Peyer's patch (tissue), 4 donors: ENCODE data around the gene UNC119. TPM values are rescaled to one million over a fixed set of nuclear protein-coding genes. Genes with fewer than 3 reads are reported as not detected.
A peak's percentile ranks its signal among the peaks of the same experiment; 100 is the strongest.

ENCODE experiments used
- DNase-seq, 3 donors: peaks; one replicate each; pipeline ENCODE4 v3.0.0-alpha.2; 2017 to 2019
- H3K27ac ChIP-seq, 4 donors: fragments of 200-600 bp; sonication (generic); one replicate each; pipeline ENCODE4 v1.5.1; 2016 to 2019
- H3K27me3 ChIP-seq, 2 donors: fragments of 200-600 bp; sonication (generic); one replicate each; pipeline ENCODE4 v1.5.1; 2019
- H3K36me3 ChIP-seq, 3 donors: fragments of 200-600 bp; sonication (generic); one replicate each; pipeline ENCODE4 v1.5.1; 2016 to 2019
- H3K4me1 ChIP-seq, 4 donors: fragments of 200-600 bp; sonication (generic); one replicate each; pipeline ENCODE4 v1.5.1; 2016 to 2019
- H3K4me3 ChIP-seq, 4 donors: fragments of 200-600 bp; sonication (generic); 1 replicate in 3 of 4; 2 replicates in 1 of 4; pipeline ENCODE4 v1.5.1; 2016 to 2019; ENCODE audit warnings: mild to moderate bottlenecking in 1 of 4
- H3K9me3 ChIP-seq, 4 donors: fragments of 200-600 bp; sonication (generic); one replicate each; pipeline ENCODE4 v1.5.1; 2016 to 2019; ENCODE audit warnings: mild to moderate bottlenecking in 1 of 4
- POLR2A ChIP-seq, 2 donors: fragments of 450-650 bp; IDR thresholded peaks; one replicate each; pipeline ENCODE4 v1.5.1; 2017; ENCODE audit warnings: antibody characterized with exemption in 2 of 2, mild to moderate bottlenecking in 2 of 2, moderate library complexity in 2 of 2
- total RNA-seq, 4 donors: library from RNA; depleted of rRNA; stranded (reverse); fragments of >200 nt; gene quantifications; one replicate each; pipeline ENCODE4 v1.1.0, GENCODE V29; 2016
- TF ChIP-seq, protein P1 (sequence below), 6 experiments: fragments of 450-650 bp in 4 of 6; fragments of 200-600 bp in 2 of 6; sonication (generic) in 1 of 6; IDR thresholded peaks; one replicate each; pipeline ENCODE4 v1.5.1; 2017 to 2019; ENCODE audit warnings: antibody characterized with exemption in 6 of 6, mild to moderate bottlenecking in 3 of 6, moderate library complexity in 1 of 6

The UNC119 gene
- total RNA-seq, 4 donors from 2014 or later: 22.6 to 39.2 (median 31.4) TPM

DNA sequence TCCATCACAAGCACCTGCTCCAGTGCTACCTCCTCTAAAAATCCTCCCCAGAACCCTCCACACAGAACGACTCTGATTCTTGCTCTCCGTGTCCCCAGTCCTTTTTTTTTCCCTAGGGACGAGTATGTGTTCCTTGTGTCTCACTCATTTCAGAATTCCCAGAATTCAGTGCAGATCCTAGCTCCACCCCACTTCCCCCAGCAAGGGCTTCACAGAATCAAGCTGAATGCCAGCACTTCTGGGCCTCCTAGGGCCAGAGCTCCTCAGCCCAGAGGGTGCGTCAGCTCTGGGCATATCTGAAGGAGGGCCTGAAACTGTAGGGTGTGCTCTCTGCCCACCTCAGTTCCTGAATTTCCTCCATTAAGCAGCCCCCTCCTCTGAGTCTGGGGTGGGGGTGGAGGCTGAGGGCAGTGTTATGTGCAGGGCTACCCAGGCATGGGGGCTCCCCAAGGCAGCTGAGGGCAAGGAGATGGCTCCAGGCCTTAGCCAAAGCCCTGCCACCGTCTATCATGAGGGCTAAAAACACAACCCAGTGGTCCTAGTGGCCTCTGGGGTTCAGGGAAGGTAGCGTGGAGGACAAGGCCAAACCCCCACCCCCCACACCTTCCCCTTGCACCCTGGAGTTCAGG lies 6.5 kb downstream of the UNC119 start:
- H3K4me3 ChIP-seq: no peak overlapping the region
- TF ChIP-seq POLR2A (IDR thresholded peaks at IDR 0.05): no peak
- peak in 1 of 3 donors; percentile 35 for DNase-seq

DNA sequence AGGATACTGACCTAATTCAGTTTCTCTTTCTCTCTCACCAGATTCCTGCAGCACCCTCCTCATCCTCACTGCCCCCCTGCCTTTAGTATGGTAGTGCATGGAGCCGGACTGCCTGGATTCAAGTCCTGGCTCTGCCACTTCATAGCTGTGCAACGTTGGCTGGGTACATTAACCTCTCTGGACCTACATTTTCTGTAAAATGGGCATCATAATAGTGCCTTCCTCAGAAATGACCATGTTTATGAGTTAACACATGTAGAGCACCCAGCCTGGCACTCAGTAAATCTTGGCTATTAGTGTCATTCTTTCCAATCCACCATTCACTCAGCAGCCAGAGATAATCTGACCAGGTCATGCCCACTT lies 7.3 kb downstream of the UNC119 start:
- H3K27ac ChIP-seq: no peak overlapping the region
- no peak for DNase-seq
- TF ChIP-seq, protein P1, sequence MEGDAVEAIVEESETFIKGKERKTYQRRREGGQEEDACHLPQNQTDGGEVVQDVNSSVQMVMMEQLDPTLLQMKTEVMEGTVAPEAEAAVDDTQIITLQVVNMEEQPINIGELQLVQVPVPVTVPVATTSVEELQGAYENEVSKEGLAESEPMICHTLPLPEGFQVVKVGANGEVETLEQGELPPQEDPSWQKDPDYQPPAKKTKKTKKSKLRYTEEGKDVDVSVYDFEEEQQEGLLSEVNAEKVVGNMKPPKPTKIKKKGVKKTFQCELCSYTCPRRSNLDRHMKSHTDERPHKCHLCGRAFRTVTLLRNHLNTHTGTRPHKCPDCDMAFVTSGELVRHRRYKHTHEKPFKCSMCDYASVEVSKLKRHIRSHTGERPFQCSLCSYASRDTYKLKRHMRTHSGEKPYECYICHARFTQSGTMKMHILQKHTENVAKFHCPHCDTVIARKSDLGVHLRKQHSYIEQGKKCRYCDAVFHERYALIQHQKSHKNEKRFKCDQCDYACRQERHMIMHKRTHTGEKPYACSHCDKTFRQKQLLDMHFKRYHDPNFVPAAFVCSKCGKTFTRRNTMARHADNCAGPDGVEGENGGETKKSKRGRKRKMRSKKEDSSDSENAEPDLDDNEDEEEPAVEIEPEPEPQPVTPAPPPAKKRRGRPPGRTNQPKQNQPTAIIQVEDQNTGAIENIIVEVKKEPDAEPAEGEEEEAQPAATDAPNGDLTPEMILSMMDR (IDR thresholded peaks at IDR 0.05): no peak
- no peak for TF ChIP-seq POLR2A (IDR thresholded peaks at IDR 0.05)

More for the DNA sequence above, 6.5 kb downstream of the UNC119 start:
- H3K9me3 ChIP-seq: no peaks in the 10 kb centered on the region
- no peaks in the 10 kb centered on the region for H3K27me3 ChIP-seq
- peaks cover 0 to 19% (median 12%) of the 10 kb centered on the region in 4 donors for H3K4me1 ChIP-seq
- peaks cover 0 to 7% (median 0%) of the 10 kb centered on the region in 3 donors for H3K36me3 ChIP-seq
- H3K27ac ChIP-seq: no peak overlapping the region

DNA sequence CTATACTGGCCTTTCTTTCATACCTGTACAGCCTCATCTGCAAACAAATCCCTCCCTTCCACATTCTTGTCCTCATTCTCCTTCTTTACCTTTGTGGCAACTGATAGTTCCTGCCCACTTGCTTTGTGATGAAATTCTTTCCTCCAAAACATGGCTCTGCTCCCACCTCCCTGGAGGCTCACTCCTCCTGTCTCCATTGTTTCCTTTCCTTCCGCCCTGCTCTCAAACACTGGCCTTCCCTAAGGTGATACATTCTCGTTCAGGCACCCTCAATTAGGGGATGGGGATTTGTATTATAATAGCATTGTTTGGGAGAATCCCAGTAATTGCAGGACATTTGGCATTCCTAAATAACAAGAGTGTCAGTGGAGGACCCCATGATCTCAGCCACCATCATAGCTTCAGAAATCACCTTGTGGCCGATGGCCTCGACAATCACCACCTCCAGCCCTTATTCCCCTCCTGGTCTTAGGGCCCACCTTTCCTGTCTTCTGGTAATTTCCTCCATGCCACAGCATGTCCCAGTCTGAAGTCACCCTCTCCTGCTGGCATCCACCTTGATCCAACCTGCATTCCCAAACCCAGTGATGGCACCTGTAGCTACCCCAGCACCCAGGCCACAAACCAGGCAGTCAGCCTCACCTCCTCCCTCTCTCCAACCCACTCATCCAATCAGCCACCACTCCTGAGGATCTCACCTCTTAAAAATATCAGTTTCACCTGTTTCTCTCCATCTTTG lies 7.9 kb downstream of the UNC119 start:
- no peaks in the 10 kb centered on the region for H3K9me3 ChIP-seq
- TF ChIP-seq, protein P1 (IDR thresholded peaks at IDR 0.05): no peak
- no peak for TF ChIP-seq POLR2A (IDR thresholded peaks at IDR 0.05)
- peak in 1 of 3 donors; percentile 8 for DNase-seq
- no peaks in the 10 kb centered on the region for H3K27me3 ChIP-seq
- peaks cover 0 to 13% (median 6%) of the 10 kb centered on the region in 4 donors for H3K4me1 ChIP-seq
- H3K36me3 ChIP-seq: peaks cover 0 to 7% (median 0%) of the 10 kb centered on the region in 3 donors
- no peak overlapping the region for H3K27ac ChIP-seq
- no peak overlapping the region for H3K4me3 ChIP-seq

More for the DNA sequence above, 7.3 kb downstream of the UNC119 start:
- H3K36me3 ChIP-seq: peaks cover 0 to 7% (median 0%) of the 10 kb centered on the region in 3 donors
- H3K4me1 ChIP-seq: peaks cover 0 to 17% (median 11%) of the 10 kb centered on the region in 4 donors
- H3K9me3 ChIP-seq: no peaks in the 10 kb centered on the region
- no peak overlapping the region for H3K4me3 ChIP-seq
- H3K27me3 ChIP-seq: no peaks in the 10 kb centered on the region

DNA sequence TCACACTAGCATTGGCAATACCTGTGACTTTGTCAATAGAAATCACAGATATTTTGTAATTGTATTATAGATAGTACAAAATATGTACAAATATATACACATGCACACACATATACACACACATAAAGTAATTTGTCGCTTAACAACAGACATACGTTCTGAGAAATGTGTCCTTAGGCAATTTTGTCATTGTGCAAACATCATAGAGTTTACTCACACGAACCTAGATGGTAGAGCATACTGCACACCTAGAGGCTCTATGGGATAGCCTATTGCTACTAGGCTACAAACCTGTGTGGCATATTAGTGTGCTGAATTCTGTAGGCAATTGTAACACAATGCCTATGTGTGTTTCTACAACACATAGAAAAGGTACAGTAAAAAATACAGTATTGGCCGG lies 11.0 kb downstream of the UNC119 start:
- Histone ChIP-seq H3K4me1 (no peaks in the 10 kb centered on the region), H3K36me3 (no peaks in the 10 kb centered on the region), H3K4me3 (no peak overlapping the region), H3K27me3 (no peaks in the 10 kb centered on the region), H3K27ac (no peak overlapping the region), H3K9me3 (no peaks in the 10 kb centered on the region)
- TF ChIP-seq, protein P1 (IDR thresholded peaks at IDR 0.05): no peak
- TF ChIP-seq POLR2A (IDR thresholded peaks at IDR 0.05): no peak
- DNase-seq: no peak

DNA sequence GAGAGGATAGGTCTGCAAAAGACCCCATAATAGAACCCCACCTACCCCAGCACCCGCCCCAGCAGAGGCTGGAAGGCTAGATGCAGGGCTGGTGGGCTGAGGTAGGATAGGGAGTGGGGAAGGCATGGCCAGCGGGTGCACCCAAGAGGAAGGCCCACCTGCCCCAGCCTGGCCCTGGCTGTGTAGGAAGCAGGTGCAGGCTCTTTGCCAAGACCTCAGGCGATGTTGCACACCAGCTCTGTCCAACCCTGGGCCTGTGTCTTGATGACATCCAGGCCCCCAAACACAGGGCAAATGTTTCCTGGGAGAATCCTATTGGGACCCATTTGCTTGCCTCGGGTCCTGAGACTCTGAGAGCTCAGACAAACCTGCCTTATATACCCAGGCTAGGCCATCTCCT lies 12.2 kb downstream of the UNC119 start:
- H3K27me3 ChIP-seq: no peaks in the 10 kb centered on the region
- H3K9me3 ChIP-seq: no peaks in the 10 kb centered on the region
- no peaks in the 10 kb centered on the region for H3K36me3 ChIP-seq
- H3K27ac ChIP-seq: no peak overlapping the region
- H3K4me3 ChIP-seq: no peak overlapping the region
- no peaks in the 10 kb centered on the region for H3K4me1 ChIP-seq
- peak in 1 of 3 donors; percentile 28 for DNase-seq
- no peak for TF ChIP-seq POLR2A (IDR thresholded peaks at IDR 0.05)
- TF ChIP-seq, protein P1 (IDR thresholded peaks at IDR 0.05): no peak

DNA sequence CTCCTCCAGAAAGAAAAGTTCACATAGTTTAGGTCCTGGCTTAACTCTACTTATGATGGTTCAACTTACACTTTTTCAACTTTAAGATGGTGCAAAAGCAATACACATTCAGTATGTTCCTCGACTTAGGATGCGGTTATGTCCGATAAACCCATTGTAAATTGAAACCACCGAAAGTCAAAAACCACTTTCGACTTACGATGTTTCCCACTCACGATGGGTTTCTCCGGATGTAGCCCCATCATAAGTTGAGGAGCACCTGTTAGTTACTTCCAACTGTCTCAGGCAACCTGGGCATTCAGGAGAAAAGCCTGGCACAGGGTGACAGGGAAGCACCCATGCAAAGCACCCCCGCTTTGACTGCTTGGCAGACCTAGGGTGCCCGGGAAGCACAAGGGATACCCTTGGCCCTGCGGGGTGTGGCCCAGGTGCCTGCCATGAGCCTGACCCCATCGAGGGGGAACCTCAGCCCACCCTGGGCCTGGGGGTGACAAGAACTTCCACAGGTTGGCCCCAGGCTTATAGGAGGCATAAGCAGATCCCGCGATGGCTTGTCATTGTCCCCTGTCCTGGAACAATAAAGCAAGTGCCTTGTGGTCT lies 14.0 kb downstream of the UNC119 start:
- Histone ChIP-seq H3K27ac (no peak overlapping the region), H3K4me3 (no peak overlapping the region), H3K36me3 (no peaks in the 10 kb centered on the region), H3K27me3 (no peaks in the 10 kb centered on the region), H3K4me1 (no peaks in the 10 kb centered on the region), H3K9me3 (no peaks in the 10 kb centered on the region)
- no peak for DNase-seq
- TF ChIP-seq POLR2A (IDR thresholded peaks at IDR 0.05): no peak
- TF ChIP-seq, protein P1 (IDR thresholded peaks at IDR 0.05): no peak
